Activated CD8-positive, alpha-beta T cell treated with anti-CD3 and anti-CD28 coated beads for 36 hours (primary cell): ENCODE results near the gene KDM1A. TPM values are rescaled to one million over a fixed set of nuclear protein-coding genes. Genes with fewer than 3 reads are reported as not detected.
A peak's percentile ranks its signal among the peaks of the same experiment; 100 is the strongest.

ENCODE experiments used
- ATAC-seq: fragments of 200-7000 bp; cut with Tn5 transposase; one replicate; pipeline ENCODE4 v1.10.0; 2021; ENCODE audit warnings: mild to moderate bottlenecking, moderate library complexity
- CTCF ChIA-PET: fragments of 350-600 bp; sonication (Branson Sonifier 250); formaldehyde crosslinking; loops from one replicate; lab custom pipeline; 2021; ENCODE audit warnings: antibody characterized with exemption; lab: Charles Lee
- POLR2A ChIA-PET: fragments of 350-600 bp; sonication (Branson Sonifier 250); formaldehyde crosslinking; loops from one replicate; lab custom pipeline; 2021; ENCODE audit warnings: antibody characterized with exemption; lab: Charles Lee
- DNase-seq: peaks from one replicate; pipeline ENCODE4 v3.0.0-alpha.2; 2020
- H3K27ac Mint-ChIP-seq: one replicate; pipeline ENCODE4 v1.8.0; 2021; ENCODE audit warnings: mild to moderate bottlenecking, mixed read lengths
- H3K27me3 Mint-ChIP-seq: one replicate; pipeline ENCODE4 v1.8.0; 2021; ENCODE audit warnings: mixed read lengths
- H3K36me3 Mint-ChIP-seq: one replicate; pipeline ENCODE4 v1.8.0; 2021; ENCODE audit warnings: low read depth, mixed read lengths
- H3K4me1 Mint-ChIP-seq: one replicate; pipeline ENCODE4 v1.8.0; 2021; ENCODE audit warnings: low read depth, mixed read lengths
- H3K4me3 Mint-ChIP-seq: one replicate; pipeline ENCODE4 v1.8.0; 2021; ENCODE audit warnings: mild to moderate bottlenecking, moderate library complexity, mixed read lengths
- H3K9me3 Mint-ChIP-seq: one replicate; pipeline ENCODE4 v1.8.0; 2021; ENCODE audit warnings: mixed read lengths
- CTCF ChIP-seq: fragments of 200-600 bp; IDR thresholded peaks from one replicate; pipeline ENCODE4 v1.8.0; 2022; ENCODE audit warnings: antibody characterized with exemption, mild to moderate bottlenecking
- intact Hi-C: fragments of 100-400 bp; cut with micrococcal nuclease; formaldehyde crosslinking; loops from one replicate; pipeline ENCODE4 v1.10.0; 2022
- total RNA-seq, 2 experiments: library from RNA; stranded (reverse); gene quantifications; one replicate each; pipeline ENCODE4 v1.2.3, GENCODE V29; 2021

The KDM1A gene
- total RNA-seq, 2 experiments from 2014 or later = 75.2 to 77.7 TPM

- ATAC-seq (no peak), DNase-seq (no peak)
- Mint-ChIP-seq H3K4me3 (no peak overlapping the region), H3K27me3 (no peaks in the 10 kb centered on the region), H3K36me3 (peaks cover 14% of the 10 kb centered on the region), H3K9me3 (no peaks in the 10 kb centered on the region), H3K4me1 (peaks cover 45% of the 10 kb centered on the region), H3K27ac (no peak overlapping the region)
- no peak for TF ChIP-seq CTCF
- ChIA-PET CTCF (interaction anchor here (0.9 to 2.2 kb wide), 5 partner anchors 13 to 147 kb away, joined by 3 to 10 read pairs (median 5); no protein-coding TSS in a partner anchor), POLR2A (no interaction called here)
- intact Hi-C loops = no loop called here
These were observed 17.9 kb downstream of the KDM1A start for GRCh38 chr1:23037081-23037740.

GRCh38 chr1:23039308-23039826, 20.1 kb downstream of the KDM1A start:
- ChIA-PET CTCF (interaction anchor here (1.6 kb wide), 1 partner anchor 145 kb away, joined by 5 read pairs; no protein-coding TSS in a partner anchor), POLR2A (interaction anchor here (0.6 kb wide), 1 partner anchor 1257 kb away, joined by 3 read pairs; no protein-coding TSS in a partner anchor)
- no peak overlapping the region for H3K4me3 Mint-ChIP-seq
- H3K36me3 Mint-ChIP-seq = peaks cover 13% of the 10 kb centered on the region
- H3K27ac Mint-ChIP-seq = peak overlapping the region; percentile 6
- peaks cover 40% of the 10 kb centered on the region for H3K4me1 Mint-ChIP-seq
- H3K9me3 Mint-ChIP-seq = no peaks in the 10 kb centered on the region
- intact Hi-C loops = no loop called here
- no peak for TF ChIP-seq CTCF
- ATAC-seq = no peak
- DNase-seq = no peak
- no peaks in the 10 kb centered on the region for H3K27me3 Mint-ChIP-seq

- TF ChIP-seq CTCF = no peak
- no peak overlapping the region for H3K4me3 Mint-ChIP-seq
- ChIA-PET CTCF (interaction anchor here (1.0 to 1.6 kb wide), 2 partner anchors 10 to 144 kb away, joined by 3 to 5 read pairs; no protein-coding TSS in a partner anchor), POLR2A (no interaction called here)
- intact Hi-C loops = no loop called here
- ATAC-seq (no peak), DNase-seq (no peak)
- H3K36me3 Mint-ChIP-seq = peaks cover 17% of the 10 kb centered on the region
- peaks cover 43% of the 10 kb centered on the region for H3K4me1 Mint-ChIP-seq
- no peaks in the 10 kb centered on the region for H3K9me3 Mint-ChIP-seq
- no peaks in the 10 kb centered on the region for H3K27me3 Mint-ChIP-seq
- no peak overlapping the region for H3K27ac Mint-ChIP-seq
These were observed 21.2 kb downstream of the KDM1A start for GRCh38 chr1:23040509-23040908.

- Mint-ChIP-seq H3K27ac (no peak overlapping the region), H3K27me3 (no peaks in the 10 kb centered on the region), H3K4me3 (no peak overlapping the region), H3K36me3 (peaks cover 16% of the 10 kb centered on the region), H3K4me1 (peaks cover 40% of the 10 kb centered on the region), H3K9me3 (no peaks in the 10 kb centered on the region)
- intact Hi-C loops = no loop called here
- DNase-seq (no peak), ATAC-seq (no peak)
- TF ChIP-seq CTCF = no peak
- POLR2A ChIA-PET = no interaction called here
- CTCF ChIA-PET = interaction anchor here (0.9 to 1.4 kb wide), 2 partner anchors 55 to 141 kb away, joined by 3 to 6 read pairs; no protein-coding TSS in a partner anchor
These were observed 24.8 kb downstream of the KDM1A start for GRCh38 chr1:23044035-23044434.

GRCh38 chr1:23050201-23050600, 30.9 kb downstream of the KDM1A start:
- peaks cover 20% of the 10 kb centered on the region for H3K36me3 Mint-ChIP-seq
- H3K9me3 Mint-ChIP-seq = no peaks in the 10 kb centered on the region
- POLR2A ChIA-PET = interaction anchor here (0.8 kb wide), 1 partner anchor 279 kb away, joined by 3 read pairs; no protein-coding TSS in a partner anchor
- no peak overlapping the region for H3K27ac Mint-ChIP-seq
- no peak overlapping the region for H3K4me3 Mint-ChIP-seq
- CTCF ChIA-PET = interaction anchor here (1.6 kb wide), 1 partner anchor 86 kb away, joined by 4 read pairs; no protein-coding TSS in a partner anchor
- no peak for TF ChIP-seq CTCF
- H3K27me3 Mint-ChIP-seq = no peaks in the 10 kb centered on the region
- intact Hi-C loops = no loop called here
- ATAC-seq (no peak), DNase-seq (no peak)
- peaks cover 18% of the 10 kb centered on the region for H3K4me1 Mint-ChIP-seq
